Loucy (cell line): ENCODE data around the gene PAPSS2.

Experiments used
- H2AFZ ChIP-seq: fragments of 200-600 bp; sonication (generic); 2 replicates; pipeline ENCODE4 v1.6.0; 2016; ENCODE audit warnings: antibody characterized with exemption, mild to moderate bottlenecking, low read length, moderate library complexity
- H3F3A ChIP-seq: fragments of 200-600 bp; 2 replicates; pipeline ENCODE4 v1.6.0; 2016; ENCODE audit warnings: antibody characterized with exemption, low read depth, mild to moderate bottlenecking
- H3K27me3 ChIP-seq: fragments of 200-600 bp; sonication (generic); 2 replicates; pipeline ENCODE4 v1.6.1; 2014; ENCODE audit warnings: low read length, mild to moderate bottlenecking; ENCODE audit not compliant: insufficient read depth, poor library complexity, severe bottlenecking
- H3K36me3 ChIP-seq: fragments of 200-600 bp; sonication (generic); 2 replicates; pipeline ENCODE4 v1.6.1; 2016; ENCODE audit warnings: low read length; ENCODE audit not compliant: insufficient read depth
- H3K4me1 ChIP-seq: fragments of 200-600 bp; sonication (generic); 2 replicates; pipeline ENCODE4 v1.5.1; 2014; ENCODE audit warnings: low read length, mild to moderate bottlenecking; ENCODE audit not compliant: insufficient read depth, poor library complexity, severe bottlenecking
- H3K4me2 ChIP-seq: fragments of 200-600 bp; sonication (generic); 2 replicates; pipeline ENCODE4 v1.6.0; 2014; ENCODE audit warnings: antibody characterized with exemption, low read length, low read depth, mild to moderate bottlenecking; ENCODE audit not compliant: poor library complexity, severe bottlenecking
- H3K4me3 ChIP-seq: fragments of 200-600 bp; sonication (generic); 2 replicates; pipeline ENCODE4 v1.5.1; 2014; ENCODE audit warnings: low read length, mild to moderate bottlenecking, mixed read lengths; ENCODE audit not compliant: poor library complexity, severe bottlenecking
- H3K79me2 ChIP-seq: fragments of 200-600 bp; sonication (generic); 2 replicates; pipeline ENCODE4 v1.6.1; 2014; ENCODE audit warnings: low read length; ENCODE audit not compliant: insufficient read depth
- H3K9ac ChIP-seq: fragments of 200-600 bp; sonication (generic); 2 replicates; pipeline ENCODE4 v1.6.0; 2014; ENCODE audit warnings: mild to moderate bottlenecking, low read depth, low read length, moderate library complexity; ENCODE audit not compliant: poor library complexity, severe bottlenecking
- H3K9me2 ChIP-seq: fragments of 200-600 bp; sonication (generic); replicated peaks from 2 replicates; pipeline ENCODE4 v1.6.1; 2016; ENCODE audit warnings: low read depth, low read length, mixed read lengths
- H3K9me3 ChIP-seq: fragments of 200-600 bp; sonication (generic); 2 replicates; pipeline ENCODE4 v1.6.1; 2014; ENCODE audit warnings: mild to moderate bottlenecking, antibody characterized with exemption, low read length, low read depth; ENCODE audit not compliant: insufficient read depth
- H4K20me1 ChIP-seq: fragments of 200-600 bp; sonication (generic); 2 replicates; pipeline ENCODE4 v1.6.0; 2014; ENCODE audit warnings: antibody characterized with exemption, low read length, mild to moderate bottlenecking; ENCODE audit not compliant: insufficient read depth, poor library complexity, severe bottlenecking
- CTCF ChIP-seq: fragments of 200-600 bp; sonication (generic); conservative IDR thresholded peaks from 2 replicates; pipeline ENCODE4 v1.5.1; 2014; ENCODE audit warnings: mild to moderate bottlenecking, antibody characterized with exemption, low read length
- EZH2phosphoT487 ChIP-seq: fragments of 200-600 bp; IDR thresholded peaks from 2 replicates; pipeline ENCODE4 v1.6.1; 2018; ENCODE audit warnings: antibody characterized with exemption, mild to moderate bottlenecking, moderate library complexity, borderline replicate concordance

The PAPSS2 gene

GRCh38 chr10:87721781-87722180, 62.1 kb downstream of the PAPSS2 start:
- no peak for TF ChIP-seq CTCF
- TF ChIP-seq EZH2phosphoT487: no peak
- Histone ChIP-seq H3F3A (no peaks in the 10 kb centered on the region), H3K36me3 (no peaks in the 10 kb centered on the region), H4K20me1 (no peaks in the 10 kb centered on the region), H3K9me2 (no peaks in the 10 kb centered on the region), H3K79me2 (no peaks in the 10 kb centered on the region), H2AFZ (no peak overlapping the region), H3K4me3 (no peak overlapping the region), H3K9me3 (no peaks in the 10 kb centered on the region), H3K4me2 (no peak overlapping the region), H3K9ac (no peak overlapping the region), H3K27me3 (no peaks in the 10 kb centered on the region), H3K4me1 (peaks cover 6% of the 10 kb centered on the region)

GRCh38 chr10:87722716-87723115, 63.0 kb downstream of the PAPSS2 start:
- Histone ChIP-seq H3K79me2 (no peaks in the 10 kb centered on the region), H3K36me3 (no peaks in the 10 kb centered on the region), H3K4me2 (no peak overlapping the region), H3K9ac (no peak overlapping the region), H4K20me1 (no peaks in the 10 kb centered on the region), H3K27me3 (no peaks in the 10 kb centered on the region), H2AFZ (0 out of 2 replicates have a peak overlapping the region, but pooled peaks have one; percentile 42), H3K4me3 (no peak overlapping the region), H3K9me3 (no peaks in the 10 kb centered on the region), H3K4me1 (peaks cover 6% of the 10 kb centered on the region), H3K9me2 (no peaks in the 10 kb centered on the region), H3F3A (no peaks in the 10 kb centered on the region)
- TF ChIP-seq CTCF (no peak), EZH2phosphoT487 (no peak)

DNA sequence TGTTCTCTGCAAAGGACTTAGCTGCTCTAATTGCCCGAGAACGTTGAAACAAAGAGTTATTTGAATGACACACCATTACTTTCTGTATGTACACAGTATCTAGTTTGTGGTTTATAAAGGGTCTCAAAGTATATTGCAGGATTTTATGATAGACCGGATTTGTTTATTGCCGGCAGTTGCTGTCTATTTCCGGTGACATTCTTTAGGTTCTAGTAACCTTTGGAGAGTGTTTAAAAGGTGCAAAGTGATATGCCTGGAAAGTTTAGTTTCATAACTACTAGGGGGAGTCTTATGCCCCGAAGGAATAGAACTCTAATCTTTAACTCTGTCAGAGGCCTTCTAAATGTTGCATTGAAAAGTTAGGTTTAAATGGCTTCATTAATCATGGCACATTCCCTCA, 63.8 kb downstream of the PAPSS2 start:
- no peaks in the 10 kb centered on the region for H3F3A ChIP-seq
- H3K79me2 ChIP-seq: no peaks in the 10 kb centered on the region
- H3K4me3 ChIP-seq: no peak overlapping the region
- no peaks in the 10 kb centered on the region for H3K36me3 ChIP-seq
- H2AFZ ChIP-seq: 0 out of 2 replicates have a peak overlapping the region, but pooled peaks have one; percentile 11
- no peak overlapping the region for H3K9ac ChIP-seq
- H3K27me3 ChIP-seq: no peaks in the 10 kb centered on the region
- H3K9me2 ChIP-seq: no peaks in the 10 kb centered on the region
- H3K4me2 ChIP-seq: no peak overlapping the region
- TF ChIP-seq EZH2phosphoT487 (no peak), CTCF (no peak)
- no peaks in the 10 kb centered on the region for H3K9me3 ChIP-seq
- peaks cover 3% of the 10 kb centered on the region for H3K4me1 ChIP-seq
- no peaks in the 10 kb centered on the region for H4K20me1 ChIP-seq
